GM15510 (cell line): ENCODE data around the gene PRDM9.

Source experiments
- POLR2A ChIP-seq: IDR thresholded peaks from 3 replicates; pipeline ENCODE4 v1.6.1; 2011; ENCODE audit warnings: borderline replicate concordance; ENCODE audit not compliant: insufficient read length; ENCODE audit errors: extremely low read depth

Gene PRDM9

DNA sequence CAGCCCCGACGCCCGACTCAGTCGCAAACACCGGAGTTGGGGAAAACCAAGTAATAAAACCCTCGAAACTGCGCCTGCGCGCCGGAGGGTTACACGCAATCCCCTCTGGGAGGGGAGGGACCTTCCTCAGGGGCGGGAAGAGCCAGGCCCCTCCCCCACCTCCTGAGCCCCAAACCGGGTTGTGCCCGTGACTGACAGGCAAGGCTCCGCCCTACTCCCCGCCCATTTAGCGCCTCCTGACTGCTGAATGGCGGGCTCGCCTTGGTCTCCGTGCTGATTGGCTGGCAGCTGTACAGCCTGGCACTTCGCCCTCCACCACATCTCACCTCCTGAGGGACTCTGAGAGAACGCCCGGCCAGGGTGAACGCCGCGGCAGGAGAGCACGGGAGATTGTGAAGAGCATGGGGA lies at the start of gene PRDM9:
PRDM9 (plus strand) TSS at position 332 of the 408 bp plus-strand sequence. CDS start 1,425 bp downstream, outside the sequence.
- no peak for TF ChIP-seq POLR2A

DNA sequence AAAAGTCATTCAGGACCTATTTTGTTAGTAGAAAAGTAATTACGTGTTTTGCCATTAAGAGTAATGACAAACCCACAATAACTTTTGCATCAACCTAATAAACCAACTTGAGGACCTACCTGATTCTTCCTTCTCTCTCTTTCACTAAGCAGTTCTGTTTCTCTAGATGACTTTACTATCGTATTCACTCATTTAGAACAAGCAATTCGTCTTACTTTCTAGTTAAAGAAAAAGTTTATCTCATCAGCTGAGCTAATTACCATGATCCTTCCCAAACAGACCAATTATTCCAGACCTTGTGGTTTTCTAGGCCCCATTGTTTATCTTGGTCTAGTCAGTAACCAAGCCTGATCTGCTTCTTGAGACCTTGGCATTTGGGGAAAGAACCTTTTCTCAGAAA lies 49.6 kb upstream of the PRDM9 start:
- no peak for TF ChIP-seq POLR2A

DNA sequence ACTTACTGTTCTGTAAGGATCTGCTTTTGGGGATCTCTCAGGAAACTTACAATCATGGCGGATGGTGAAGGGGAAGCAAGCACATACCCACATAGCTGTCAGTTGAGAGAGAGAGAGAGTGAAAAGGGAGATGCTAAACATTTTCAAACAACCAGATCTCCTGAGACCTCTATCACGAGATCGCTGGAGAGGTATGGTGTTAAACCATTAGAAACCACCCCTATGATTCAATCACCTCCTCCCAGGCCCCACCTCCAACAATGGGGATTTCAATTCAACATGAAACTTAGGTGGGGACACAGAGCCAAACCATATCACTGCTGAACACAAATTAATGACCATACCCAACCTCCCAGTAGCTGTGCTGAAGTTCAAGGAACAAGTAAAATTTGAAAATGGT lies 48.2 kb upstream of the PRDM9 start:
- TF ChIP-seq POLR2A = no peak

DNA sequence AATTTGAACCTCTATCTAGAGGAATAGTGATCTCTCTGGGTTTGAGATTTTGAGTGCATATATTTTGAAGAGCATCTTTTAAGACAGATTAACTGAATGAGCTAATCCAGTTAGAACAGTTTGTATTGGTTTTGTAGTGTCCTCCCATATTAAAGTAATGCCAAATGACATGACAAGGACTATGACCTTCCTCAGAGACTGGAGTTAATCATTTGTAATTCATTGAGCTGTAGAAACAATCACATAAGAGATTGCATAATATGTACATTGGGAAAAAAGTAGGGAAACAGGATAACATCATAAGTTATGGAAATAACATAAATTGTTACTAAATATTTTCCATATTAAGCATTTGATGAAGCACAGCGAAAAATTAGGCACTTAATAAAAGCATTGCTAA lies 45.8 kb upstream of the PRDM9 start:
- no peak for TF ChIP-seq POLR2A

DNA sequence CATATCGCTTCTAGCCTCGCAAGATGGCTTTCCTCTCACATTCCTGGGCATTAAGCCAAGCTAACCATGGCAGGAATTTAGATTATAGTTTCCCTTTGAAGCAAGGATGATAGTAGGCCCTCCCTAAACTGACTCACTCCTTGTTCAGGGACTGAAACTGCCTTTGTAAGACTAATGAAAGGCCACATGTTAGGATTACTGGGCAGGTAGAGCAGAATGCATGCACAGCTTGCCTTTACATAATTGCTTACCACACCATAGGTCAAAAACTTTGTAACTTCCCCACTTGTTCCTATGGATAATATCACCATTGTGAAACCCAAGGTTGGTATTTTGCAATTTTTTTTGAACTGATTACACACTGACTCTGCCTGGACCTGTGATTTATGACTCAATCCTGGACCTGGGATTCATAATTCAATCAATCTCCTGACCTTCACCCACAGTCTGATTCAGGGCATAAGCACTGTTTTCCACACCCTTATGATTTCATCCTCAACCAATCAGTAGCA lies 41.0 kb upstream of the PRDM9 start:
- TF ChIP-seq POLR2A = no peak

DNA sequence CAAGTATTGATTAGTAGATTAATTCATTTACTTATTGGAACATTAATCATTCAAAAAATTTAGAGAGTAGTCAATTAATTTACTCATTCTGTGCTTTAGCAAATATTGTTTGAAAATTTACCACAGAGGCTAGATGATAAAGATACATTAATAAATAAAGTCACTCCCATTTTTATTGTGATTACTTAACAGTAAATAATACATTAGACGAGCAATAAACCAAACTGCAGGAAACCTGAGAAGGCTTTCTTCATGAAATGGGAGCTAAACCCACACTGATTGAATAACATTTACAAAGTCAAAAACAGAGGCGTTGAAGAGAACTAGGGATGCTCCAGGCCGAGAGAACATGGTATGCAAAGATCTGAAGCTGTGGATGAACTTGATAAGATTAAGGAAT lies 38.8 kb upstream of the PRDM9 start:
- no peak for TF ChIP-seq POLR2A

DNA sequence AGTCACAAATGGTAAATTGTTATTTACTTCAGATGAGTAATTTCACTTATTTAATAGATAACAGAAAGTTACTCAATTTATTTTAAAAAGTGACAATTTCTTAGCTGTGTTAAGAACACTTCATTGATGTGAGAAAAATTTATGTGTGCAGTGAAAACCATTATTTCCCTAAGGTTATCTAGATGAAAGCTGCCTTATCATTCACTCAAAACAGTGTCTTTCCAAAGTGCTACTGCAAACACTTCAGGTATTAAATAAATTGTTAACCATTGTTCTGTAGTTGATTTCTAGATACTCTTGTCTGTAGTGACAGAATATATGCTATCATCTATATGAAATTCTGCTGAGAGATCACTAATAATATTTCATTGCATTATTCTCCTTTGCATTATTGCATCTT lies 33.5 kb upstream of the PRDM9 start:
- TF ChIP-seq POLR2A = no peak

DNA sequence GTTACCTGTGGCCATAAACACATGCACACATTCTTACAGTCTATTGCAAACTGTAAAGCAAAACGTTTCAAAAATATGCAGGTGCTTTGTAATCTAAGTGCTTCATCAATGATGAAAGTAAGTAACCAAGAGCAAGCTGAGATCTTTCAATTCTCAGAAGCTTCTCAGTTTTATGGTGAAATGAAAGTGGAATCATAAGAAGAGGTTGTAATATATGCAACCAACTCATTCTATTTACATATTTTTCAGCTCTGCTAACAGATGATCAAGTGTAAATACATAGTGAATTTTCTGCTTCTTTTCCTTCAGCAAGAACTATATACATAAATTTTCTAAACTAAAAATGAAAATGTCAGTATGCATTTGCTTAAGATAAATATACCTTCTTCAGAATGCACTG lies 33.1 kb upstream of the PRDM9 start:
- TF ChIP-seq POLR2A = no peak

DNA sequence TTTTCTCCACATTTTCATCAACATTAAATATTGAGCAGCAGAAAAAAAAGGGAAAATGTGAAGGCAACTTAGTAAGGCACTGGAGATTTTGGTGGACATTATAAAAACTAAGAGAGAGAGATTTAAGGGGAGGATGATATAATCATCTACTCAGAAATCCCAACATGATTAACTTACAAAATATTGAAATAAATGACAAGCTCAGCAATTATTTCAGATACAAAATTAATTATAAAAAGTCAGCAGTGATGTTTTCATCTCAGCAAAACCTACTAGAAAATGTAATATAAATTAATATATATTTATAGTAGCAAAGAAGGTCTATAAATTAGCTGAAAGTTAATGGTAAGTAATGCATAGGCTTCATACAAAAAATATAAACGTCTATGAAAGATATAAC lies 30.8 kb upstream of the PRDM9 start:
- TF ChIP-seq POLR2A = no peak

DNA sequence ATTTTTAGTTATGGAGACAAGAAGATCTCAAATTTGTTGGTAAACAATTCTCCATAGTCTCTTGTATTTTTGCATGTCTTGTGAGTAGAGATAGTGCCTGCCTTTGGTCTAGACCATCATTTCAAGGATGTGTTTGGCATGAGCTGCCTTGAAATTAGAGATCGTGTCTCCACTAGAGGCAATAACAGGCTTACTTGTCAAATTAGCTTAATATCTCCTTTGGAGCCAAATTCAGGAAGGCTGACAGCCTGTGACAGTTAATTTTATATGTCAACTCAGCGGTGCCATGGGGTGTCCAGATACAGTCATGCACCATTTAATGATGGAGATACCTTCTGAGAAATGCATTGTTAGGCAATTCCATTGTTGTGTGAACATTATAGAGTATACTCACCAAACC lies 24.8 kb upstream of the PRDM9 start:
- no peak for TF ChIP-seq POLR2A

DNA sequence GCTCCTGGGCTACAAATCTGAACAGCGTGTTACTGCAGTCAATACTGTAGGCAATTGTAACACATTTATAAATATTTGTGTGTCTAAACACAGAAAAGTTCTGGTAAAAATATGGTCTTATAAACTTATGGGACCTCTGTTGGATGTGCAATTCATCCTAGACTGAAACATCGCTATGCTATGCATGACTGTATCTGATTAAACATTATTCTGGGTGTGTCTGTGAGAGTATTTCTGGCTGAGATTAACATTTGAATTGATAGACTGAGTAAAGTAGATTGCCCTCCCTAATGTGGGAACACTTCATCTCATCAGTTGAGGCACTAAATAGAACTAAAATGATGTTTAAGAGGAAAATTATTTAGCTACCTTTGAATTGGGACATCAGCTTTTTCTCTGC lies 24.3 kb upstream of the PRDM9 start:
- no peak for TF ChIP-seq POLR2A

DNA sequence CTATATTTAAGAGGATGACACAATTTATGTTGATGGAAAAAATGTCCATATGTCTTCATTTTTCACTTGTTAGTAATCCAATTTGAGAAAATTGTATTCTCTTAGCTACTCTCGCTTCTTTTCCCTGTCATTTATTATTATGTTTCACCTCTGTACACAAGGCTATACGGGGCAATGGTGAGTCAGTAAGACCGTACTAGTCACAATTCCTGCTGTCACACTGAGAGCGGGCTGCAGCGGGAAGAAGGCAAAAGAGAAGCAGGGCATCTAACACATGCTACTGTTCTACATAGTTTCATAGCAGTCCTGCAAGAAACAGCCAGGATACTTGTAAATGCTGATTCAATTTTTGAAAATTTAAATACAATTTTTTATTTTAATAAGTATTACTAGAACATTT lies 23.3 kb upstream of the PRDM9 start:
- no peak for TF ChIP-seq POLR2A

DNA sequence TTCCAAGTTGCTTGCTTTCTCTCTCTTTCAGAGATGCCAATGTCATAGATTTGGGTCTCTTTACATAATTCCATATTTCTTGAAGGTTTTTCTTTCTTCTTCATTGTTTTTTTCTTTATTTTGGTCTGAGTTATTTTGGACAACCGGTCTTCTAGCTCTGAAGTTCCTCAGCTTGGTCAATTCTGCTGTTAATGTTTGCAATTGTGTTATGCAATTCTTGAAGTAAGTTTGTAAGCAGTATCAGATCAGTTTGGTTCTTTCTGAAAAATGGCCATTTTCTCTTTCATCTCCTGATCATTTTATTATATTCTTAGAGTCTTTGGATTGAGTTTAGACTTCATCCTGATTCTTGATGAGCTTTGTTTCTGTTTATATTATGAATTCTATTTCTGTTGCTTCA lies 16.4 kb upstream of the PRDM9 start:
- no peak for TF ChIP-seq POLR2A

DNA sequence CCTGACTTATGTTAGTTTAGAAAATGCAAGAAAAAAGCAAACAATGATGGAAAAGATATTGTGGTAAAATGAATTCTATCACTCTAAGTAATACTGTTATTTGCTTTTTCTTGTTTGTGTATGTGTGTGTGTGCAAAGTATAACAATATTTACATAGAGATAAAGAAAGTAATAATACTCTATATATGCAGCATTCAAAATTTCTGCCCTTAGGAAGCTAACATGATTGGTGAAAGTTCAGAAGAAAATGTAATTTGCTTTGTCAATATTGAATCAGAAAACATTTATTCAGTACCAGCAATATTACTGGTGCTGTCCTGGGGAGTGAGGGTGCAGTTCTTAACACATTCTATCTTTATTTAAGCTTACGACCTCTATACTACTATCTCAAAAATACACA lies 12.9 kb upstream of the PRDM9 start:
- TF ChIP-seq POLR2A = no peak

DNA sequence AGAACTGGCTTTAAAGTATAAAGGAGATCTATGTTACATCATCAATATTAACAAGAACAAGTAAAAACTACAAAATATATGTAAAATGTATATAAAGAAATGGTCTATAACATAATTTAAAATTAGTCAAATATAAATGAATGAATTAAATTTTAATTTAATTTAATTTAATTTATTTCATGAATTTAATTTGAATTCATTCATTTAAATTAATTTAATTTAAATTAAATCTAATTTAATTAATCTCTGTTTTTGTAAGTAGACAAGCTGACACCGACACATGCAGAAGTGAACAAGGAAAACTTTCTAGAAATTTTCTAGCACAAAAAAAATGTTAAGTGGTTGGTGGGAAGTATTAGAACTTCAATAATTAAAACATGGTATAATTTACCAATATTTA lies 10.8 kb upstream of the PRDM9 start:
- TF ChIP-seq POLR2A = no peak

DNA sequence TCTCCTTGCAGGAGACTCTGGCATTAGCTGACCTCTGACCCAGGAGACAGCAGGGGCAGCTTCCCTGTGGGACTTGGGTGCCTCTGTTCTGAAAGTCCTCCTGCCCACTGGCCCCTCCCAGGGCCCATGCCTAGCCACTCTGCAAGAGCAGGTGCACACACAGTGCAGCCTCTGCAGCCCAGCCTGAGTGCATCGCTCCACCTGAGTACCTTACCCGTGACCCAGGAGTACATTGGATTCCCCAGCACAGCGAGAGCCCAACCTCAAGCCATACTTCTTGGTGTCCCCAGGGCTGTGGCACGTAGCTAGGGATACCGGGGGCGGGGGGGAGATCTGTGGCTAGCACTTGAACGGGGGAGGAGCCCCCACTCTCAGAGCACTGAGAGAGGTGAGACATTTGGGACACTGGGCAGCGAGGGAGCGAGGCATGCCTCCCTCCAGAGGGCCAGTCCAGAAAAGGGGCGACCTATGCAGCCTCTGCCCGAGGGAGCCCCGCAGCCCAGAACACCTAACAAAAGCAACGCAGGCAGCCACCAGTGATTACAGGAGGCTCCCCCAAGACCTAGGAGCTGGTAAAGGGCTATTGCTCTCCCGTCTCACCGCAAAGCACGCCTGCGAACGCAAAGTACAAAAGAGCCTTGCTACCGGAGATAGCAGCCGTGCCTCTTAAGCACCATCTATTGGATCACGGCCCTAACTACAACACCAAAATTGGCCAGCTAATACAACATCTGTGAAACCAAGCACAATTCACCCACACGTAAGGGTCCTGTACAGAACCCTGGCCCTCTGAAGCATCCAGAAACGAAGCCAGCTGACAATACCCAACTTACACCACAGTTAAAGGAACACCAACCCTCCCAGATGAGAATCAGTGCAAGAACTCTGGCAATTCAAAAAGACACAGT lies 826 bp upstream of the PRDM9 start:
- no peak for TF ChIP-seq POLR2A
